IPS DF 6.9 (cell line): ENCODE results near the gene BDP1.
"Not testable (repeated sequence)": the region's sequence is repeated elsewhere in the genome, so short reads cannot be mapped to it uniquely, and the experiment has no call there.

Experiments
- DNase-seq: peaks from one replicate; pipeline ENCODE4 v3.0.0-alpha.2; 2013; ENCODE audit warnings: low read depth, low spot score
- H3K27ac ChIP-seq: one replicate; pipeline ENCODE4 v1.5.1; 2013; ENCODE audit warnings: low read length, control low read depth
- H3K27me3 ChIP-seq: 2 replicates; pipeline ENCODE4 v1.6.1; 2013; ENCODE audit warnings: mild to moderate bottlenecking, low read length; ENCODE audit not compliant: control insufficient read depth, insufficient read depth
- H3K36me3 ChIP-seq: 2 replicates; pipeline ENCODE4 v1.6.1; 2013; ENCODE audit warnings: low read length; ENCODE audit not compliant: control insufficient read depth, insufficient read depth
- H3K4me1 ChIP-seq: 2 replicates; pipeline ENCODE4 v1.6.1; 2013; ENCODE audit warnings: low read length; ENCODE audit not compliant: control insufficient read depth, insufficient read depth
- H3K4me3 ChIP-seq: 2 replicates; pipeline ENCODE4 v1.5.1; 2013; ENCODE audit warnings: mild to moderate bottlenecking, low read length
- H3K9me3 ChIP-seq: 2 replicates; pipeline ENCODE4 v1.6.1; 2013; ENCODE audit warnings: low read length, inconsistent platforms; ENCODE audit not compliant: control insufficient read depth, insufficient read depth
- WGBS: extraction: QIAGEN DNeasy Blood & Tissue Kit; methylation state at CpG from one replicate; pipeline ENCODE4 v1.1.7; 2013; ENCODE audit warnings: mixed read lengths, missing lambda C conversion rate; ENCODE audit not compliant: insufficient read length, insufficient coverage; 5-methylcytosine and 5-hydroxymethylcytosine counted together

Gene BDP1

GRCh38 chr5:71443891-71444290 lies 11.6 kb upstream of the BDP1 start:
- H3K36me3 ChIP-seq, H3K27ac ChIP-seq, H3K9me3 ChIP-seq, H3K4me3 ChIP-seq, H3K4me1 ChIP-seq, H3K27me3 ChIP-seq, DNase-seq: not testable (repeated sequence)
- WGBS = no CpG with 5 or more reads among the region's 4 CpGs

GRCh38 chr5:71445015-71445414 lies 10.4 kb upstream of the BDP1 start:
- not testable (repeated sequence) for H3K27ac ChIP-seq, H3K4me3 ChIP-seq, H3K27me3 ChIP-seq, H3K36me3 ChIP-seq, DNase-seq, H3K4me1 ChIP-seq, H3K9me3 ChIP-seq
- WGBS = no CpG with 5 or more reads among the region's 1 CpG

- not testable (repeated sequence) for DNase-seq, H3K36me3 ChIP-seq, H3K4me3 ChIP-seq, H3K27me3 ChIP-seq, H3K9me3 ChIP-seq, H3K4me1 ChIP-seq, H3K27ac ChIP-seq
- no CpG with 5 or more reads among the region's 20 CpGs for WGBS
Measured at GRCh38 chr5:71445523-71446152, 9.8 kb upstream of the BDP1 start.

GRCh38 chr5:71446540-71447216 lies 8.8 kb upstream of the BDP1 start:
- H3K4me3 ChIP-seq, H3K9me3 ChIP-seq, H3K4me1 ChIP-seq, H3K27ac ChIP-seq, H3K27me3 ChIP-seq, DNase-seq, H3K36me3 ChIP-seq: not testable (repeated sequence)
- WGBS = no CpG with 5 or more reads among the region's 13 CpGs

GRCh38 chr5:71447218-71447808 lies 8.1 kb upstream of the BDP1 start:
- WGBS = no CpG with 5 or more reads among the region's 6 CpGs
- not testable (repeated sequence) for H3K9me3 ChIP-seq, H3K36me3 ChIP-seq, H3K4me3 ChIP-seq, H3K27ac ChIP-seq, H3K27me3 ChIP-seq, H3K4me1 ChIP-seq, DNase-seq

GRCh38 chr5:71452876-71453275 lies 2.6 kb upstream of the BDP1 start:
- WGBS = no CpG with 5 or more reads among the region's 2 CpGs
- DNase-seq = no peak
- H3K9me3 ChIP-seq = no peaks in the 10 kb centered on the region
- no peak overlapping the region for H3K27ac ChIP-seq
- no peak overlapping the region for H3K4me3 ChIP-seq
- no peaks in the 10 kb centered on the region for H3K36me3 ChIP-seq
- H3K27me3 ChIP-seq = no peaks in the 10 kb centered on the region
- H3K4me1 ChIP-seq = no peaks in the 10 kb centered on the region

- Histone ChIP-seq H3K4me3 (no peak overlapping the region), H3K36me3 (no peaks in the 10 kb centered on the region; the same call in 1 of the 2 replicates), H3K27ac (no peak overlapping the region), H3K9me3 (no peaks in the 10 kb centered on the region), H3K27me3 (no peaks in the 10 kb centered on the region), H3K4me1 (no peaks in the 10 kb centered on the region)
- DNase-seq = no peak
- no CpG with 5 or more reads among the region's 19 CpGs for WGBS
Measured at GRCh38 chr5:71454913-71455312, 538 bp upstream of the BDP1 start.

- no peak for DNase-seq
- no peak overlapping the region for H3K27ac ChIP-seq
Measured at GRCh38 chr5:71456362-71456743, 902 bp downstream of the BDP1 start.

GRCh38 chr5:71457106-71457505 lies 1.7 kb downstream of the BDP1 start:
- DNase-seq = no peak
- H3K4me3 ChIP-seq = no peak overlapping the region

More at GRCh38 chr5:71456362-71456743, 902 bp downstream of the BDP1 start:
- no peaks in the 10 kb centered on the region for H3K9me3 ChIP-seq
- H3K27me3 ChIP-seq = no peaks in the 10 kb centered on the region
- WGBS = no CpG with 5 or more reads among the region's 4 CpGs
- H3K36me3 ChIP-seq = peaks cover 2% of the 10 kb centered on the region; the same call in 1 of the 2 replicates
- peak overlapping the region; percentile 94; the same call in 1 of the 2 replicates for H3K4me3 ChIP-seq
- no peaks in the 10 kb centered on the region for H3K4me1 ChIP-seq

GRCh38 chr5:71460693-71461092 lies 5.2 kb downstream of the BDP1 start:
- H3K9me3 ChIP-seq = no peaks in the 10 kb centered on the region
- H3K4me1 ChIP-seq = no peaks in the 10 kb centered on the region
- peaks cover 6% of the 10 kb centered on the region; the same call in 1 of the 2 replicates for H3K36me3 ChIP-seq
- no CpG with 5 or more reads among the region's 1 CpG for WGBS
- H3K27ac ChIP-seq = no peak overlapping the region
- DNase-seq = no peak
- no peak overlapping the region for H3K4me3 ChIP-seq
- H3K27me3 ChIP-seq = no peaks in the 10 kb centered on the region

More at GRCh38 chr5:71457106-71457505, 1.7 kb downstream of the BDP1 start:
- no peak overlapping the region for H3K27ac ChIP-seq
- no peaks in the 10 kb centered on the region for H3K27me3 ChIP-seq
- peaks cover 2% of the 10 kb centered on the region; the same call in 1 of the 2 replicates for H3K36me3 ChIP-seq
- 100% methylated on average over 3 of the region's 8 CpGs for WGBS
- H3K9me3 ChIP-seq = no peaks in the 10 kb centered on the region
- no peaks in the 10 kb centered on the region for H3K4me1 ChIP-seq
